Brain microvascular endothelial cell (primary cell): ENCODE measurements around the gene PPP2R2C.

Source experiments
- DNase-seq: peaks from one replicate; pipeline ENCODE4 v3.0.0-alpha.2; 2020
- H3K27ac ChIP-seq: fragments of 250-450 bp; sonication (Bioruptor Pico); 2 replicates; pipeline ENCODE4 v1.5.1; 2020; ENCODE audit warnings: mild to moderate bottlenecking, moderate library complexity
- H3K27me3 ChIP-seq: fragments of 250-450 bp; sonication (Bioruptor Pico); replicated peaks from 2 replicates; pipeline ENCODE4 v1.5.1; 2020; ENCODE audit warnings: mild to moderate bottlenecking
- H3K36me3 ChIP-seq: fragments of 250-450 bp; sonication (Bioruptor Pico); replicated peaks from 2 replicates; pipeline ENCODE4 v1.5.1; 2020; ENCODE audit warnings: mild to moderate bottlenecking
- H3K4me3 ChIP-seq: 2 replicates; pipeline ENCODE4 v1.5.1; 2011; ENCODE audit warnings: low read depth, mild to moderate bottlenecking, control low read depth, low read length, moderate library complexity
- CTCF ChIP-seq: IDR thresholded peaks from 2 replicates; pipeline ENCODE4 v1.5.1; 2011; ENCODE audit warnings: low read depth, mild to moderate bottlenecking, moderate library complexity, low read length, control low read depth, inconsistent platforms; ENCODE audit errors: missing control alignments
- in situ Hi-C: cut with HindIII; loops from 2 replicates; pipeline ENCODE4 v1.10.0; 2017; ENCODE audit warnings: low sequenced_read_pairs, low pct_ligation_motif_present

The PPP2R2C gene

GRCh38 chr4:6371271-6371670, 101.1 kb downstream of the PPP2R2C start:
- no peak overlapping the region for H3K4me3 ChIP-seq
- in situ Hi-C loops = no loop called here
- H3K27me3 ChIP-seq = no peaks in the 10 kb centered on the region
- no peak for DNase-seq
- no peak for TF ChIP-seq CTCF
- no peaks in the 10 kb centered on the region for H3K36me3 ChIP-seq
- no peak overlapping the region for H3K27ac ChIP-seq

- Histone ChIP-seq H3K4me3 (no peak overlapping the region), H3K27me3 (no peaks in the 10 kb centered on the region), H3K36me3 (no peaks in the 10 kb centered on the region), H3K27ac (no peak overlapping the region)
- DNase-seq = no peak
- TF ChIP-seq CTCF = no peak
- in situ Hi-C loops = no loop called here
Observed at GRCh38 chr4:6369924-6370645, 102.3 kb downstream of the PPP2R2C start.

- Histone ChIP-seq H3K4me3 (no peak overlapping the region), H3K36me3 (no peaks in the 10 kb centered on the region), H3K27me3 (no peaks in the 10 kb centered on the region), H3K27ac (no peak overlapping the region)
- DNase-seq = no peak
- TF ChIP-seq CTCF = no peak
- in situ Hi-C loops = no loop called here
Observed at GRCh38 chr4:6369511-6369910, 102.9 kb downstream of the PPP2R2C start.

- in situ Hi-C loops = no loop called here
Observed at GRCh38 chr4:6369035-6369434, 103.4 kb downstream of the PPP2R2C start.

GRCh38 chr4:6368601-6369000, 103.8 kb downstream of the PPP2R2C start:
- H3K4me3 ChIP-seq = no peak overlapping the region
- no peak for DNase-seq
- no peak overlapping the region for H3K27ac ChIP-seq
- H3K36me3 ChIP-seq = no peaks in the 10 kb centered on the region
- H3K27me3 ChIP-seq = no peaks in the 10 kb centered on the region
- TF ChIP-seq CTCF = no peak
- in situ Hi-C loops = no loop called here

More at GRCh38 chr4:6369035-6369434, 103.4 kb downstream of the PPP2R2C start:
- no peak for DNase-seq
- Histone ChIP-seq H3K27ac (no peak overlapping the region), H3K4me3 (no peak overlapping the region), H3K27me3 (no peaks in the 10 kb centered on the region), H3K36me3 (no peaks in the 10 kb centered on the region)
- TF ChIP-seq CTCF = no peak

GRCh38 chr4:6368096-6368495, 104.3 kb downstream of the PPP2R2C start:
- in situ Hi-C loops = no loop called here
- Histone ChIP-seq H3K27ac (no peak overlapping the region), H3K27me3 (no peaks in the 10 kb centered on the region), H3K36me3 (no peaks in the 10 kb centered on the region), H3K4me3 (no peak overlapping the region)
- no peak for TF ChIP-seq CTCF
- DNase-seq = no peak
